ENCODE data around the gene EXOC8.
"Not testable (repeated sequence)": the region's sequence is repeated elsewhere in the genome, so short reads cannot be mapped to it uniquely, and the experiment has no call there.

Gene EXOC8

DNA sequence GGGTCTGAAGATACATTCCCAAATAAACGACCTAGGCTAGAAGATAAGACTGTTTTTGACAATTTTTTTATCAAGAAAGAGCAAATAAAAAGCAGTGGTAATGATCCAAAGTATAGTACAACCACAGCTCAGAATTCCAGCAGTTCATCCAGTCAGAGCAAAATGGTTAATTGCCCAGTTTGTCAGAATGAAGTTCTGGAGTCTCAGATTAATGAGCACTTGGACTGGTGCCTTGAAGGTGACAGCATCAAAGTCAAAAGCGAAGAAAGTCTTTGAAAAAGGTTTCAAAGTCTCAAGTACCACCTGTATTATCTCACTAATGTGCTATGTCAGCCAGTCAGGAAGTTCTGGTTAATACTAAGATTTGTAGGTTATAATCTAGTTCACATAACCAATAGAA is 15.4 kb upstream of the EXOC8 start:
- DNase-seq = no peak

DNA sequence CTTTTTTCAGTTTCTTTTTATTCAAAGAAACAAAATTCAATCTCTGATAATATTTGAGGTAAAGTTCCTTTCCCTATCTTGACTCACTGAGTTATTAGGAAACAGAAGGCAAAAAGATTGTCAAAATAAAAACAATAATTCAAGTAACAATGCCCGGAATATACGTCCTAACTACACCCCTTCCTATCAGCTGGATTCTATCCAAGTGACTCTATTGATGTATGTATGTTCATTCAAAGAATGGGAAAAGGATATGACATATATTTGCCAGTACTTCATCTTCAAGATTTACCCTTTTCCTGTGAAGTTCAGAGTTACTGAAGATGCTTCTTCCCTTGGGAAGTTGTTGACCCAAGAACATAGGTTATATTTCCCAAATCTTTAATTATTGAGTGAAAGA is 14.2 kb upstream of the EXOC8 start:
- DNase-seq = no peak

GRCh38 chr1:231348856-231349255 is 11.2 kb upstream of the EXOC8 start:
- DNase-seq = not testable (repeated sequence)

- DNase-seq = no peak
Measured at GRCh38 chr1:231348442-231348841, 10.8 kb upstream of the EXOC8 start.

- no peak for DNase-seq
Measured at GRCh38 chr1:231347961-231348360, 10.3 kb upstream of the EXOC8 start.

DNA sequence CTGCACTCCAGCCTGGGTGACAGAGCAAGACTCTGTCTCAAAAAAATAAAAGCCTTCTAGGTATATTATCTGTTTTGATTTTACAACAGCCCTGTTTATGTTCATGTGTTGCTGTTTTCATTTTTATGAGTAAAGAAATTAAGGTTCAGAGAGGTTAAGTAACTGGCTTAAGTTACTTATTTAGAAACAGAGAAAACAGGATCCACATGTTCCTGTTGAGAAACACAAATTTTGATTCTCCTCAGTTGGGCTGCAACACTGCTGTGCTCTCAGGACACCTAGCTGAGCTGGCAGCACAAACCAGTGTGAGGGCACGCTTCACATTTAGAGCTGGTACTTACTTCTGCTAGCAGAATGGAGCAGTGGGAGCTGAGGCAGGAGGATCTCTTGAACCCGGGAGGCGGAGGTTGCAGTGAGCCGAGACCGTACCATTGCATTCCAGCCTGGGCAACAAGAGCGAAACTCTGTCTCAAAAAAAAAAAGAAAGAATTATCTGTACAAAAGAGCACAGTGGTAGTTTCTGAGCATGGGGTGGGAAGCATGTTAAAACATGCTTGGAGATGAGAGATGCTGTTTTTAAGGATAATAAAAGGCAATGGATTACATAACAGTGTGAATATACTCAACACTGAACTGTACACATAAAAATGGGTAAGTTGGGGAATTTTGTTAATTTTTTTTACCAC is 2.8 kb upstream of the EXOC8 start:
- DNase-seq = no peak

DNA sequence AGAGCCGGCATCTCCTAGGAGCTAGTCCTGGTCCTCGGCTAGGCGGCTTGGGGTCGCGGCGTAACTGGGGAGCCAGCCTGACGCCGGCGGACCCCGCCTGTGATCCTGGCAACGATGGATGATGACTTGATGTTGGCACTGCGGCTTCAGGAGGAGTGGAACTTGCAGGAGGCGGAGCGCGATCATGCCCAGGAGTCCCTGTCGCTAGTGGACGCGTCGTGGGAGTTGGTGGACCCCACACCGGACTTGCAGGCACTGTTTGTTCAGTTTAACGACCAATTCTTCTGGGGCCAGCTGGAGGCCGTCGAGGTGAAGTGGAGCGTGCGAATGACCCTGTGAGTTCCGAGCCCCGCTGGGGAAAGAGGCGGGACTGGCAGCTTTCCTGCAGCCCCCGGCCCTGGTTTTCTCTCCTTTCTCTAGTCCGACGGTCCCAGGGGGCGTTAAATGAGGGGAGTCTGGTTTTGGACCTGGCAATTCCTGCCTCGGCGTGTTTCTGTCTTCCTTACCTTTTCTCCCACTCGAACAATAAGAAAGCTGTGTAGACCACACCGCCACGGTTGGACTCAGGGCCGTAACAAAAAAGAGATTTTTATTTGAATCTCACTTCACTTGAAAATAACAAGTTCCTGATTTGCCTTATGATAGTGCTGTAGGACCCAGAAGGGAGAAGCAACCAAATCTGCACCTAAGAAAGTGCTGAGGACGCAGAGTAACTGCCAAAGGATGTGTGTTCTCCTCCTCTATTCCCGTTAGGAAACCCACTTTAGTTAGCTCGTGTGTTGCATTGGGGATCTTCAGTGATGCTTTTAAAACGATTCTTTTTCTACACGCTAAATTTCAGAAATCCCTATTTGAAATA is 847 bp upstream of the EXOC8 start, which contains the start of gene SPRTN:
TSS of gene SPRTN (plus strand) at position 24 of the 859 bp plus-strand sequence. CDS start at position 115, 91 bp downstream.
- no peak for DNase-seq

- DNase-seq = no peak
Measured at GRCh38 chr1:231337043-231337471, 595 bp downstream of the EXOC8 start.

GRCh38 chr1:231335663-231336602 is 1.7 kb downstream of the EXOC8 start:
- no peak for DNase-seq

DNA sequence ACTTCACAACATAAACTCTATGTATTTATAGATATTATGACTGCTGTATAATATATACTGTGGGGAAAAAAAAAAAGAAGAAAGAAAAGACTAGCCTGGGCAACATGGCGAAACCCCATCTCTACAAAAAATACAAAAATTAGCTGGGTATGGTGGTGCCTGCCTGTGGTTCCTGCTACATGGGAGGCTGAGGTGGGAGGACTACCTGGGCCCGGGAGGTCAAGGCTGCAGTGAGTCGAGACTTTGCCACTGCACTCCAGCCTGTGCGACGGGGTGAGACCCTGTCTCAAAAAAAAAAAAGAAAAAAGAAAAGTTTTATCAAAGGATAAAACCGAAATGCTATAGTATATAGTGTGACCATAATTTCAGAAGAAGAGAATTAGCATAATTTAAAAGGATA is 2.7 kb downstream of the EXOC8 start:
- no peak for DNase-seq

DNA sequence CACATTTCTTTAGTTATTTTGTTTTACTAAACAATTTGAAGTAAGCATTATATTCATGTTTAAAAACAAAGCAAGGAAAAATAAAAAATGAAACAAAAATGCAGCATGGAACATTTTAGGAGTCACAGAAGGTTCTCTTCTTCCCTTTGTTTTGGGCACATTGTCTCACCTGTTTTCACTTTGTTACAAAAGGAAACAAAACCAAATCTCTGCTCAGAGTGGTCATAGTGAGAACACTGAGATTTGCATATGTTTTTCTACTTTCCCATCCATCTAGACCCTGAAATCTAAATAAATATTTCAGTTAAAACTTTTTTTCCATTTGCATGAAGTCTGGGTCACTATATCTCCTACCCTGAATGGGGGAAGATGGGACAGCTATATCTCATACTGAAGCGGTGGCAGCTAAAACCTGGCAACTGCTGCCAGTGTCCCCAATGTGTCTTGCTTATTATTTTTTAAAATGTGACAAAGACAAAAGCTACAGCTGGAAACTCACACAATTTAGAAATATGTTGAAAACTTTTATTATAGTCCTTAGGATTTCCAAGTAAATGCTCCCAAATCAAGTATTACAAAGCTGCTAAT is 3.5 kb downstream of the EXOC8 start:
- DNase-seq = no peak

- DNase-seq = no peak
Measured at GRCh38 chr1:231332761-231333160, 4.9 kb downstream of the EXOC8 start.

DNA sequence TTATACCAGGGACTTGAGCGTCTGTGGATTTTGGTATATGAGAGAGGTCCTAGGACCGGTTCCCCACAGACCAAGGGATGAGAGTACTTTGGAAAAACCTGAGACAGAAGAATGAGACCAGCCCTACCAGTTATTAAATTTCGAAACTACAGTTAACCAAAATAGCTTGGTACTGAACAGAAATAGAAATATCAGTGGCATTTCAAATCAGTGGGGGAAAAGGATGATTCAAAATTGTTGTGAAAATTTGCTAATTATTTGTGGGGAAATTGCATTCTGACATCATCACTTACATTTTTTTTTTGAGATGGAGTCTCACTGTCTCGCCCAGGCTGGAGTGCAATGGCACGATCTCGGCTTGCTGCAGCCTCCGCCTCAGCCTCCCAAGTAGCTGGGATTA is 8.2 kb downstream of the EXOC8 start:
- DNase-seq = no peak

GRCh38 chr1:231327617-231328016 is 10.0 kb downstream of the EXOC8 start:
- no peak for DNase-seq

DNA sequence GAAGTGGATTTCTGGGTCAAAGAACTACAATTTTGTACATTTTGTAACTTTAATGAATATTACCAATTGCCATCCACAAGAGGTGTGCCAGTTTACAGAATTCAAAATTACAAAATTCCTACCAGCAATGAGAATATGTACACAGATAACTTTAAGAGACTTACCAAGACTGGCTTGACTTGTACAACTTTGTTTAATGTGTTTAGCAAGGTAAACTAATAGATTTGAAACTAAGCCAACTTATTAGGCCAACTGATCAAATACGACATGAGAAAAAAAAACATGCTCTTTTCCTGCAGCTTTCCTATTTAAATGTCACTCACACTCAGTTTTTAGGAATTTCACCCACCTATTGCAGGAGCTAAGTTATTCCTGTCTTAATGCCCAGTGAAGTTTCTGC is 11.4 kb downstream of the EXOC8 start:
- no peak for DNase-seq

DNA sequence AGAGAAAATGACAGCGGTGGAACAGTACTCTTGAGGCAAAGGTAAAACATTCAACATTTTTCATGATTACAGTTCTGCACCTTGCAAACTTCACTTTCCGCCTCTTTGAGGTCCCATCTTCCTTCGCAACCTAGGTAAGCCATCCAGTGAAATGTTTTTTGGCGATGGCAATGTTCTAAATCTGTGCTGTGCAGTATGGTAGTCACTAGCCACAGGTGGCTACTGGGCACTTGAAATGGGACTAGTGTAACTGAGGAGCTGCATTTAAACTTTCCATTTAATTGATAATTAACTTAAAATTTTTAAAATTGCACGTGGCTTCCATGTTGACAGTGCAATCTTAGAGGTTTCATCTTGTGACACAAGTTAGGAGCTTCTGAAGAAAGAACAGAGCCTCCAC is 13.0 kb downstream of the EXOC8 start:
- no peak for DNase-seq

- DNase-seq = no peak
Measured at GRCh38 chr1:231322880-231323530, 14.6 kb downstream of the EXOC8 start.

- DNase-seq = no peak
Measured at GRCh38 chr1:231319080-231319479, 18.6 kb downstream of the EXOC8 start.

- no peak for DNase-seq
Measured at GRCh38 chr1:231318568-231318967, 19.1 kb downstream of the EXOC8 start.

DNA sequence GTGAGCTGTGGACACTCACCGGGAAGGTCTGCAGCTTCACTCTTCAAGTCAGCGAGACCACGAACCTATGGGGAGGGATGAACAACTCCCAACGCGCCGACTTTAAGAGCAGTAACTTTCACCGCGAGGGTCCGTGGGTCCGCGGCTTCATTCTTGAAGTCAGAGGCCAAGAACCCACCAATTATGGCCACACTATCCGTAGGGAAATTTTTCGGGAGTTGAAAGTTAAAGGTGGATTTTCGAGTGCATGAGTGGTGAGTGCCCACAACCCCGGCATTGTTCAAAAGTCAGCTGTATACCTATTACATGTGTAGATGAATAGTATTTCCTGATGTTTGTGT is 19.7 kb downstream of the EXOC8 start:
- no peak for DNase-seq

DNA sequence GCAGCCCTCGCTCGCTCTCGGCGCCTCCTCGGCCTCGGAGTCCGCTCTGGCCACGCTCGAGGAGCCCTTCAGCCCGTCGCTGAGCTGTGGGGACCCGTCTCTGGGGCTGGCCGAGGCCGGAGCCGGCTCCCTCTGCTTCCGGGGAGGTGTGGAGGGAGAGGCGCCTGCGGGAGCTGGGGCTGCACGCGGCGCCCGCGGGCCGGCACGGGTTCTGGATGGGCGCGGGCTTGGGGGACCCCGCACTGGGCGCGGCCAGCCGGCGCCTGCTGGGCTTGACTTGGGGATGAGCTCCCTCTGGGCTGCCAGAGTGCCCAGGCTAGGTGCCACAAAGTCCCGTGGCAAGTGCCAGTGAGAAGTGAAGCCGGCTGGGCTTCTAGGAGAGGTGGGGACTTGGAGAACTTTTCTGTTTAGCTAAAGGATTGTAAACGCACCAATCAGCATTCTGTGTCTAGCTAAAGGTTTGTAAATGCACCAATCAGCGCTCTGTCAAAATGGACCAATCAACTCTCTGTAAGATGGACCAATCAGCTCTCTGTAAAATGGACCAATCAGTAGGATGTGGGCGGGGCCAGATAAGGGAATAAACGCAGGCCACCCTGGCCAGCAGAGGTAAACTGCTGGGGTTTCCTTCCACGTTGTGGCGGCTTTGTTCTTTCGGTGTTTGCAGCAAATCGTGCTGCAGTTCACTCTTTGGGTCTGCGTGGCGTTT is 20.2 kb downstream of the EXOC8 start:
- no peak for DNase-seq

DNA sequence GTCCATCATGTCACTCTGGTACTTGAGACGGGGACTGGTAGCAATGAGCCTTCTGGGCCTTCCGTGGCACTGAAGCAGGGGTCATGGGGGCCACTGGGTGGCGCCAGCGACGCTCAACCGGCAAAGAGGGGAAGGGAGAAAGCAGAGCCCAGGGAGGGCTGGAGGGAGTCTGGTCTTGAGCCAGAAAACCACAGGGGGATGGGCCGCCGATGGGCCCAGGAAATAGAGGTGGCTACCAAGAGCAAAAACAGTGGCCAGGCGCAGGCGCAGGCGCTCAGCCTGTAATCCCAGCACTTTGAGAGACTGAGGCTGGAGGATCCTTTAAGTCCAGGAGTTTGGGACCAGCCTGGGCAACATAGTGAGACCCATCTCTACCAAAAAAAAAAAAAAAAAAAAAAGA is 21.8 kb downstream of the EXOC8 start:
- DNase-seq = peak; percentile 67
